Hindlimb muscle (tissue), 1 donor: Measurements from ENCODE around the gene ANGPT4. TPM values are rescaled to one million over a fixed set of nuclear protein-coding genes. Genes with fewer than 3 reads are reported as not detected.
"Not testable (repeated sequence)": the region's sequence is repeated elsewhere in the genome, so short reads cannot be mapped to it uniquely, and the experiment has no call there.

Source experiments
- DNase-seq: peaks from one replicate; pipeline ENCODE4 v3.0.0-alpha.2; 2013
- polyA plus RNA-seq: library from polyadenylated mRNA; unstranded; fragments of 120-200 nt; gene quantifications from one replicate; pipeline ENCODE4 v1.2.1, GENCODE V29; 2013; ENCODE audit not compliant: insufficient read length

ANGPT4 gene
- polyA plus RNA-seq, 1 donor = 0.18 TPM

DNA sequence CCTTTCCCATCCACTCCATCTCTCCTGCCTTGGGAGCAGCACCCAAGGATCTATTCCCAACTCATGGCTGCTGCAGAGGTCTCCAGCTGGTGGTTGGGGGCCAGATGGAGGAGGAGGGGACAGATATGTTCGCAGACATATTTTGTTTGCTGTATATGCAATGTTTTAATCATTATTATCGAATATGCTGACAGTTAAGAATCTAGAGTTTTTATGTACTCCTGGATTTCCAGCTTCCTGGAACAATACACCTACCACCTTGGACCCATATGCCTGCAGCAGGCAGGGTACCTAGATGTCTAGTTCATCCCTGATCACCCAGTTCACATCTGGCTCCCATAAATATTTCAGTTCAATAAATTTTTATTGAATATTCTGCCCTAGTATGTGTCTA lies 73.6 kb downstream of the ANGPT4 start:
- no peak for DNase-seq

DNA sequence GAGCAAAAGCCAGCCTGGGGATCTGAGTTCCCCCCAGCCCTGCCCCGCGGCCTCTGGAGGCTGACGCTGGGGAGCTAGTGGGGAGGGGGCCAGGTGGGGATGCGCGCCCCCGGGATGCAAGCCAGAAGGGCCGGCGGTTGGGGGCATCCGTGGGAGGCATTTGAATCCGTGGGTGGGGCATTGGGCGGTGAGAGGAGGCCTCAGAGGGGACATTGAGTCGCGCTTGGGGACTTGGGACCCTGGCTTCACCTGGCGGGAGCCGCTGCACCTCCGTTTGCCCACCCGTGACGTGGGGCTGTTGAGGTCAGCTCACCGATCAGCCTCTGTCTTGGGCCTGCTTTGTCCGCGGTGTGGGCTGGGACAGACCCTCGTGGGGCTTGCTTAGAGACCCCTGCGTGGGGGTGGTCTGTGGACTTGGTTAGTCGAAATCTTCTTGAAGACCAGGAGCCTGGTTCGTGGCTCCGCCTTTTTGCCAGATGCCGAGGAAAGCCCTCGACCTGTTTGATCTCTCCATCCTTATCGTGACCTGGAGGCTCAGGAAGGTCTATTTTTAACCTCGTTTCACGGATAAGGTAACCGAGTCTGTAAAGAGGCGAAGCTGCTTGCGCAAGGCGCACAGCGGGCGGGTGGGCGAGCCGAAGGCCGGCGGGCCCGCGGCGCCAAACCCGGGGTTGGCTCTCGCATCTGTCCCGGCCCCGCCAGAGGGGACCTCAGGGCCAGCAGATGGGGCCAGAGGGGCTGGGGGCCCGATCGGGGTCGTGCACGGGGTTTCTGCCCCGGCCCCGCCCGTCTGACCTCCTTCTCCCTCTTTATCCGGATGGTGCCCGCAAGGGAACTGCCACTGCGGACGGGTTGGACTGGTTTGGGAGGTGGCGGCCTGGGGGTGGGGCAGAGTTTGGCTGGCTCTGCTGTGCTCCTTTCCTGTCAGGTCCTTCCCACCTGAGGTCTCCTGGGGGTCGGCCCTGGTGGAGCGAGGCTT lies 74.3 kb downstream of the ANGPT4 start:
- DNase-seq = no peak

DNA sequence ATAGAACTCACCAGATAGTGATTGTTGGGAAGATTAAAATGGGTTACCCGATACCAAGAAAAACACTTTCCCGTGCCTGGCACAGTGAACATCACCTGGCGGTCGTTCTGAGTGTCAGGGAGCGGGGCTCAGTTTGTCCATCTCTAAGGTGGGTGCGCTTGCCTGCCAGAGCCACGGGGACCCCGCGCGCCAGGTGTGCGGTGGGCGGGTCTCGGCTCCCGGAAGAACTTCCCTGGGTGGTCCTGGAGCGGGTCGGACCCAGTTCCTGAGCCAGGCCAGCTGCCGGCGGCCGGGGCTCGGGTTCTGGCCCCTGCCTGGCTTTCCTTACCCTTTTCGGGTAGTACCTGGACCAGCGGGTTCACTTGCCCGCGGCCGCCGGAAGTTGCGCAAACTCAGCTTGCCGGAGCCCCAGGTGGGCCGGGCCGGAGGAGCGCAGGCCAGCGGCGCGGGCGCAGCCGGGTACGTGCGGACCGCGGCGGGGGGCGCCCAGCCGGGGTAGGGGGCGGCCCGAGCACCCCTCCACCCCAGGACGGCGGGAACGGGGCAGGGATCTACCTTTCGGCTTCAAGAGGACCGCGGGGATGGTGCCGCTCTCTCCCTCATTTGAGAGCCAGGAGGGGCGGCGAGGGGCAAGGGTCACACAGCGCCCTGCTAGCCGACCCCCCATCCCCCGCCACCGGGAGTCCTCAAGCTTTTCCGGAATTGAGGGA lies 75.1 kb downstream of the ANGPT4 start:
- no peak for DNase-seq

DNA sequence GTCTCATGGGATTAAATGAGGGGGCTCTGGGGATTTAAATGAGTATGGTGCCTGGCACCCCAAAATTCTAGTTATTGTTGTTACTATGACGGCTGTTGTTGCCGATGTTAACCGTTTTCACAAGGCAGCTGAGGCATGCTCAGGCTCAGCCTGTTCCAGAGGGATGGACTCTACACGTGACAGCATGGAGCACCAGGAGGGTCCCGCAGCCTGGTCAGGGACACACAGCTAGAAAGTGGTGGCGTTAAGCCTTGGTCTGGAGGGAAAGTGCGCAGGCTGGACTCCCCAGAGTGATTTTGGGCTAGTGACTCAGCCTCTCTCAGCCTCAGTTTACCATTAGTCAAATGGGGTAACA lies 75.7 kb downstream of the ANGPT4 start:
- no peak for DNase-seq

GRCh38 chr20:839626-840025 lies 76.5 kb downstream of the ANGPT4 start:
- DNase-seq = no peak

DNA sequence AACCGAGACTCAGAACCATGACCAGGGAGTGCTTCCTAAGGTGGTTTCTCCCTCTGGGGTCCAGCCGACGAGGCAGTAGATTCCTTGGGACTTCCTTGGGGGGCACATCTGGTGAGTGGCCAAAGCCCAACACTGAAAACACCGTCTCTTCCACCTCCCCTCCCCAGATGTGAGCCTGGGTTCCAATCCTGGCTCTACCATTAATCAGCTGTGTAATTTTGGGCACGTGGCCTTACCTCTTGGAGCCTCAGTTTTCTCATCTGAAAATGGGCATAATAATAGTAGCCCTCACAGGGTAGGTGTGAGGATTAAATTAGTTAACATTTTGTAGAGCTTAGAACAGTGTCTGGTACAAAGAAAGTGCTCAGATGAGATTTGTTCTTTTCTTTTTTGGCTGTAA lies 77.1 kb downstream of the ANGPT4 start:
- no peak for DNase-seq

- DNase-seq = no peak
Observed at GRCh38 chr20:836190-836589, 79.9 kb downstream of the ANGPT4 start.

DNA sequence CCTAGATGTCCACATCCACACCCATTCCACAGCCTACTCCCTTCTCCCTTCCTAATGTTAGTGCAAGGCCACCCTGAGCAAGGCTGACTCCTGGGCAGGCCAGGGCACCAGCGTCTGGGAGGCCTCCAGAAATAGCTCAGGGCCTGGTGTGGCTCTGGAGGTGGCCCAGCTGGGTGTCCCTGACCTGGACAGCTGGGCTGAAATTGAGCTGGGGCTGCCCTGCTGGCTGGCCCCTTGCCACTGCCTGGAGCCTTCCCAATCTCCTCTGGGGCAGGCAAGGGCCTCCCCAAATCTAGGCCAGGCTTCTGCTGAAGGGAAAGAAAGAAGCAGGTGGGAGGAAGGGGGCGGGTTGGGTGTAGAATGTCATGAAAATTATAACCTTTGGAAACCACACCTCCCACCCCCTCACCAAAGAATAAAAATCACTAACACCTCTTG lies 80.5 kb downstream of the ANGPT4 start:
- no peak for DNase-seq

DNA sequence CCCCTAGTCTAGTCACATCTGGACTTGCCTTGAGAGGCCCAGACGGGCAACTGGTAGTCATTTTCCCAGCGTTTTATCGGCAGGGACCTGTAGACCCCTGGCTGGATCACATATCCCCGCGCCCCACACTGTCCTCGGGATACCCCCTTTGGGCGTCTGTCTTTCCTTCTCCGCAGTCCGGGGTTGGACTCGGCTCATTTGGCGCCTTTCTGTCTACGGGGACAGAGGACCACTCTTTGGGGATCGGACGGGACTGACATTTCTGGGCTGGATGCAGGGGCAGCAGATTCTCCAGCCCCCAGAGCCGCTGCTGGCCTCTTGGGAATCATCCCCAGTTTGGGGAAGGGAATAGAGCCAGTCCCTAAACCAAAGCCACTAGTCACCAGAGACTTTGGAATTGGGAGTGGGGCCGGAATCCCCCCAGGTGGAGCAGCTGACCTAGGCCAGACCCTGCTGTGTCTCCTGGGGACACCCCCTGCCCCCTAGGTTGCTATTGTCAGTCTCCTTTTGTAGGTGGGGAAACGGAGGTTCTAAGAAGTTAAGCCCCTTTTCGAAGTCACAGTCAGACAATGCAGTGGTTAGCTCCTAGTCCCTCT lies 81.9 kb downstream of the ANGPT4 start:
- DNase-seq = no peak

GRCh38 chr20:833450-834150 lies 82.5 kb downstream of the ANGPT4 start, which contains the start of gene FAM110A:
TSS of gene FAM110A (plus strand) at chr20:833715. CDS start at chr20:844805, 11,090 bp downstream.
- peak; percentile 95 for DNase-seq

DNA sequence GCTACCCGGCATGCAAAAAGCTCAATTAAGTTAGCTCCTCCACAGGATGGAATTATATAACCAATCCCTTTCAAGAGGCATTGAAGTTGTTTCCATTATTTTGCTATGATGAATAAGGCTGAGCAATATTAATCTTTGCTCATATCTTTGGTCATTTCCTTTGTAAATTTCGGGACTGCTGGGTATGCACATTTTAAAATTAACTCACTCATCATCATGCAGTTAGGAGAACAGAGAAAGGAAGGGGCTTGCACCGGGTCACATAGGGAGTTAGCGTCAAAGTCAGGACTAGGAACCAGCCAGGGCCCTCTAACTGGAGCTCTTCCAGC lies 83.0 kb downstream of the ANGPT4 start:
- no peak for DNase-seq

DNA sequence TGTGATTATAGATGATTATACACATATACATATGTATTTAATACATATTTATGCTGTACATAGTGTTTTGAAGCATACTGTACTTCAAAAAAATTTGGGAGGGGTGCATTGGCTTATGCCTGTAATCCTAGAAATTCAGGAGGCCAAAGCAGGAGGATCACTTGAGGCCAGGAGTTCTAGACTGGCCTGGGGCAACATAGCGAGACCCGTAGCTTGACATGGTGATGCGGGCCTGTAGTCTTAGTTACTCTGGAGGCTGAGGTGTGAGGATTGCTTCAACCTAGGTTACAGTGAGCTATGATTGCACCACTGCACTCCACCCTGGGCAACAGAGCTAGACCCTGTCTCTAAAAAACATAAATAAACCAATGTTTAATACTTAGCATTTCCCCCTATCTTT lies 84.2 kb downstream of the ANGPT4 start:
- no peak for DNase-seq

GRCh38 chr20:831251-831650 lies 84.9 kb downstream of the ANGPT4 start:
- DNase-seq = no peak

DNA sequence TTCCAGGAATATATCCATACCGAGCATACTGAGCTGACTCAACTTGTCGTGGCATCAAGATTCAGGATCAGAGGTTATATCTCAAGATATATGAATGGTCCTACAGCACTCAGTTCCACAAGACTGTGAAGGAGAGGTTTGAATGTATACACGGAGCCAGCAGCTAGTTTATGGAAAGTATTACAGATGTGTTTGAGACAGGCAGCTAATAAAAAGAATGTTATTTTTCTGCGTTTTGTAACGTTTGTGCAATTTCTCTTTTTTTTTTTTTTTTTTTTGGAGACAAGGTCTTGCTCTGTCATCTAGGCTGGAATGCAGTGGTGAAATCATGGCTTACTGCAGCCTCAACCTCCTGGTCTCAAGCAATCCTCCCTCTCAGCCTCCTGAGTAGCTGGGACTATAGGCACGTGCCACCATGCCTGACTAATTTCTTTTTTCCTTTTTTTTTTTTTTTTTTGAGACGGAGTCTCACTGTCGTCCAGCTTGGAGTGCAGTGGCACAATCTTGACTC lies 86.1 kb downstream of the ANGPT4 start:
- no peak for DNase-seq

GRCh38 chr20:829551-829950 lies 86.6 kb downstream of the ANGPT4 start:
- no peak for DNase-seq

DNA sequence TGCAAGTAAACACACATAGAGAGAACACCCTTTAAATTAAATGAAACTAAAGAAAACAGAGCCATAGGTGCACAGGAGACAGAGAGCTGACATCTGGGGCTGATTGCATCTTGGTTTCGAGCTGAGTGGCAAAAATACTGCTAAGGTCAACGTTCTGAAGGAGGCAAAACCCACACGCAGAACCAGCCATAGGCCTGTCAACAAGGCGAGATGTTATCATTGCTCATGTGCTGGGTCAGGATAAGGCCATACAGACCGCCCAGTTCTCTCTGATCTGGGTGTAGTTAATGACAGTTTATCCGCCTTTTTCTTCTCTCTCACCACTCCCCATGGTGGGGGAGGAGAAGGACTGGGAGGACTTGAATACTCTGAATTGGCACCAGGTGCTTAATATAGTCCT lies 87.1 kb downstream of the ANGPT4 start:
- DNase-seq = no peak

DNA sequence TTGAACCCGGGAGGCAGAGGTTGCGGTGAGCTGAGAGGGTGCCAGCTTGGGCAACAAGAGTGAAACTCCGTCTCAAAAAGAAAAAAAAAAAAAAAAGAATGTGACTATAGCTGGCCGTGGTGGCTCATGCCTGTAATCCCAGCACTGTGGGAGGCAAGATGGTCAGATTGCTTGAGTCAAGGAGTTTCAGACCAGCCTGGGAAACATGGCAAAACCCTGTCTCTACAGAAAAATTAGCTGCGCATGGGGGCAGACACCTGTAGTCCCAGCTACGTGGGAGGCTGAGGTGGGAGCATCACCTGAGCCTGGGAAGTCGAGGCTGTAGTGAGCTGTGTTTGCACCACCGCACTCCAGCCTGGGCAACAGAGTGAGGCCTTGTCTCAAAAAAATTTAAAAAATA lies 88.2 kb downstream of the ANGPT4 start:
- DNase-seq = not testable (repeated sequence)

DNA sequence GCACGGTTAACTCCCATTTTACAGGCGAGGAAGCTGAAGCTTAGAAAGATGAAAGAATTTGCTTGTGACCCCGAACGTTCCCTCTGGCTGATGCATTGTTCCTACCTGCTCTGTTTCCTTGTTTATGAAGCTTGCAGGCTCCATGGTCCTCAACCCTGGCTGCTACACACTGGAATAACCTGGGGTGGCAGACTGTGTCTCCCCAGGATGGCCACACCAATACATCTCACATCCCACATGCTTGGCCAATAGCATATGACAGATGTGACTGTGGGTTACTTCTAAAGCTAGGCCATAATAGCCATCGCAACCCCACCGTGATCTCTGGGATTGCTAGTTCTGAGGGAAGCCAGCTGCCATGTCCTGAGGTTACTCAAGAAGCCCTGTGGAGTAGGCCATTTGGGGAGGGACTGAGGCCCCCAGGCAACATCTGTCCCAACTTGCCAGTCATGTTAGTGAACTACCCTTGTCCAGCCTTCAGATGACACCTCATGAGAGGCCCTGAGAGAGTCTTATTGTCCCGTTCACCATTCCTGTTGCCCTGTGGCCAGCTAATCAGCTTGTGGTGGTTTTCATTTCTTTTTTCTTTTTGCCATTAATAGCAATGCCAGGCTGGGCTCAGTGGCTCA lies 89.3 kb downstream of the ANGPT4 start:
- DNase-seq = no peak

DNA sequence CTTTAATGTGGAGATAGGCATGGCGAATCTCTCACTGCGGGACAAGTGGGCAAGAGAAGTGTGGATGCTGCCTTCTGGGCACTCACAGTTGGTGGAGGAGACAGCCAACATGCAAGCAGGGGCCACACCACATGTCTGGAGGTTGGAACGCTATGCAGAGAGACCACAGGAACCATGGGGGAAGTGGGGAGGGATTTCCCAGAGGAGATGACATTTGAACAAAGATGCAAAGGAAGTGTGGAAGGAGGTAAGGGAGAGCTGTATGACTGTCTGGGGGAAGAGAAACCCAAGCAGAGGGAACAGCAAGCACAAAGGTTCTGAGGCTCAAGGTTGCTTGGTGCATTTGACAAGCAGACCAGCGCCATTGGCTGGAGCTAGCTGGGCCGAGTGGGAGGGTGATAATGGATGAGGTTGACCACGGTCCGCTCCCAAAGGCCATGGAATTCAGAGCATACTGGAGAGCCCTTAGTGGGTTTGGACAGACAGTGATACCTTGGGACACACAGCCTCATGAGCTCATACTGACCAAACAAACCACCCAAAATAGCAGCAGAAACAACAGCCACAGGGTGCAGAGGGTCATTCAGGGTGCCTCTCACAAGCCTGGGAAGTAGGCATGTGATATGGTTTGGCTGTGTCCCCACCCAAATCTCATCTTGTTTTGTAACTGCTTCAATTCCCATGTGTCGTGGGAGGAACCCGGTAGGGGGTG lies 90.3 kb downstream of the ANGPT4 start:
- no peak for DNase-seq

GRCh38 chr20:824916-825315 lies 91.2 kb downstream of the ANGPT4 start:
- no peak for DNase-seq

DNA sequence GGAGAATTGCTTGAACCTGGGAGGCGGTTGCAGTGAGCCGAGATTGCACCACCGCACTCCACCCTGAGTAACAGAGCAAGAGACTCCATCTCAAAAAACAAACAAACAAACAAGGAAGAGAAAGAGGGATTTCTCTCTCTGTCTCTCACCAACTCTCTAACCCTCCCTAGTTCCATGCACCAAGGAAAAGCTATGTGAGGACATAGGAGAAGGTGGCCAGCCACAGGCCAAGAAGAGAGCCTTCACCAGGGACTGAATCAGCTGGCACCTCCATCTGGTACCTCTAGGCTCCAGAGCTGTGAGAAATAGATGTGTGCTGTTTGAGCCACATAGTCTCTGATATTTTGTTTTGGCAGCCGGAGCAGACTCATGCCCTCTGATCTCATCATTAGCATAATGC lies 91.6 kb downstream of the ANGPT4 start:
- DNase-seq = no peak

DNA sequence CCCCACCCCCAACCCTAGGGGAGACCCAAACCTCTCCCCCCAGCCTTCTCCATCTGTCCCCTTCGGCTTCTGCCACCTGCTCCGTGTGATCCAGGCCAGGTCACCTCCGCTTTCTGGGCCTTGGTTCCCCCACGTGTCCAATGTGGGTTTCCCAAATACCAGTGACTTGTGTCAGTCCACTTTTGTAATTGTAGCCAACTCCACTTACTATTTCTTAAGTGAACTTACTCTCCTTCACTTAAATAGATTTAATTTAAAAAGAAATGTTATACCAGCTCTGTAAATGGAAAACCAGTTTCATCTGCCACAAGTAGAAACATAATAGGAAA lies 92.6 kb downstream of the ANGPT4 start:
- DNase-seq = no peak
